ENCODE data around the gene GRPEL1.

Gene GRPEL1

GRCh38 chr4:7044137-7044930 is 23.5 kb downstream of the GRPEL1 start:
- no peak for DNase-seq (ENCODE audit: low read depth)

- DNase-seq (ENCODE audit: low read depth), result no peak
These were observed 24.4 kb downstream of the GRPEL1 start, which contains the start of gene TADA2B for GRCh38 chr4:7043284-7044136. TADA2B (plus strand) TSS chr4:7043372; CDS start chr4:7043580, 208 bp downstream.

- peak; percentile 84 for DNase-seq (ENCODE audit: low read depth)
These were observed 25.2 kb downstream of the GRPEL1 start for GRCh38 chr4:7042503-7043283.

GRCh38 chr4:7041801-7042502 is 25.9 kb downstream of the GRPEL1 start:
- DNase-seq (ENCODE audit: low read depth), result no peak

GRCh38 chr4:7041246-7041645 is 26.6 kb downstream of the GRPEL1 start:
- DNase-seq (ENCODE audit: low read depth), result no peak

- DNase-seq (ENCODE audit: low read depth), result no peak
These were observed 27.1 kb downstream of the GRPEL1 start for GRCh38 chr4:7040765-7041164.

GRCh38 chr4:7037425-7037824 is 30.4 kb downstream of the GRPEL1 start:
- no peak for DNase-seq (ENCODE audit: low read depth)

GRCh38 chr4:7034262-7035081 is 33.4 kb downstream of the GRPEL1 start:
- no peak for DNase-seq (ENCODE audit: low read depth)

GRCh38 chr4:7032596-7032995 is 35.3 kb downstream of the GRPEL1 start:
- DNase-seq (ENCODE audit: low read depth), result no peak

GRCh38 chr4:7031558-7032449 is 36.1 kb downstream of the GRPEL1 start:
- no peak for DNase-seq (ENCODE audit: low read depth)

GRCh38 chr4:7030856-7031255 is 37.0 kb downstream of the GRPEL1 start:
- no peak for DNase-seq (ENCODE audit: low read depth)

GRCh38 chr4:7029921-7030320 is 37.9 kb downstream of the GRPEL1 start:
- no peak for DNase-seq (ENCODE audit: low read depth)

- no peak for DNase-seq (ENCODE audit: low read depth)
These were observed 38.7 kb downstream of the GRPEL1 start for GRCh38 chr4:7029212-7029611.

GRCh38 chr4:7027913-7028312 is 40.0 kb downstream of the GRPEL1 start:
- no peak for DNase-seq (ENCODE audit: low read depth)

GRCh38 chr4:7027284-7027683 is 40.6 kb downstream of the GRPEL1 start:
- no peak for DNase-seq (ENCODE audit: low read depth)

- DNase-seq (ENCODE audit: low read depth), result no peak
These were observed 41.8 kb downstream of the GRPEL1 start for GRCh38 chr4:7026107-7026506.

GRCh38 chr4:7025040-7025602 is 42.7 kb downstream of the GRPEL1 start:
- DNase-seq (ENCODE audit: low read depth), result no peak

GRCh38 chr4:7024336-7024890 is 43.5 kb downstream of the GRPEL1 start:
- no peak for DNase-seq (ENCODE audit: low read depth)

GRCh38 chr4:7023901-7024300 is 44.0 kb downstream of the GRPEL1 start:
- no peak for DNase-seq (ENCODE audit: low read depth)

All from stimulated activated CD4-positive, alpha-beta T cell treated with anti-CD3 and anti-CD28 coated beads, Interleukin-2, amount 100 ng/mL, for 4 hours (primary cell).